Measurements from ENCODE around the gene SLC22A6.

SLC22A6 gene

GRCh38 chr11:62957147-62957546, 27.6 kb downstream of the SLC22A6 start:
- no peak for TF ChIP-seq GABPA (IDR thresholded peaks at IDR 0.05; ENCODE audit: low read depth)
- TF ChIP-seq SPI1 (IDR thresholded peaks at IDR 0.05; ENCODE audit: borderline replicate concordance, low read depth) = no peak
- no peak for TF ChIP-seq CTCF (IDR thresholded peaks at IDR 0.05; ENCODE audit: insufficient read depth, low read length)
- no peak for TF ChIP-seq REST (IDR thresholded peaks at IDR 0.05; ENCODE audit: insufficient replicate concordance, low read depth)
- no peak for TF ChIP-seq POLR2AphosphoS5 (IDR thresholded peaks at IDR 0.05; ENCODE audit: low read depth)
- DNase-seq (ENCODE audit: low read depth in 1 of 2, low spot score in 1 of 2) = no peak
- no peak overlapping the region for H3K4me3 ChIP-seq (replicated peaks; ENCODE audit: insufficient read depth, low read length)

GRCh38 chr11:62954478-62954877, 30.3 kb downstream of the SLC22A6 start:
- TF ChIP-seq GABPA (IDR thresholded peaks at IDR 0.05; ENCODE audit: low read depth) = no peak
- TF ChIP-seq REST (IDR thresholded peaks at IDR 0.05; ENCODE audit: insufficient replicate concordance, low read depth) = no peak
- TF ChIP-seq POLR2AphosphoS5 (IDR thresholded peaks at IDR 0.05; ENCODE audit: low read depth) = no peak
- no peak for TF ChIP-seq SPI1 (IDR thresholded peaks at IDR 0.05; ENCODE audit: borderline replicate concordance, low read depth)
- no peak for TF ChIP-seq CTCF (IDR thresholded peaks at IDR 0.05; ENCODE audit: insufficient read depth, low read length)
- no peak for DNase-seq (ENCODE audit: low read depth in 1 of 2, low spot score in 1 of 2)
- H3K27ac ChIP-seq (replicated peaks) = no peak overlapping the region

More at GRCh38 chr11:62957147-62957546, 27.6 kb downstream of the SLC22A6 start:
- Histone ChIP-seq H3K27ac (replicated peaks) (no peak overlapping the region), H3K27me3 (ENCODE audit: insufficient read depth, poor library complexity, severe bottlenecking) (no peaks in the 10 kb centered on the region)

GRCh38 chr11:62953811-62954210, 31.0 kb downstream of the SLC22A6 start:
- no peak for DNase-seq (ENCODE audit: low read depth in 1 of 2, low spot score in 1 of 2)
- no peak overlapping the region for H3K4me3 ChIP-seq (replicated peaks; ENCODE audit: insufficient read depth, low read length)
- H3K27me3 ChIP-seq (ENCODE audit: insufficient read depth, poor library complexity, severe bottlenecking) = no peaks in the 10 kb centered on the region
- H3K27ac ChIP-seq (replicated peaks) = no peak overlapping the region
- TF ChIP-seq SPI1 (IDR thresholded peaks at IDR 0.05; ENCODE audit: borderline replicate concordance, low read depth) (no peak), GABPA (IDR thresholded peaks at IDR 0.05; ENCODE audit: low read depth) (no peak), POLR2AphosphoS5 (IDR thresholded peaks at IDR 0.05; ENCODE audit: low read depth) (no peak), CTCF (IDR thresholded peaks at IDR 0.05; ENCODE audit: insufficient read depth, low read length) (no peak), REST (IDR thresholded peaks at IDR 0.05; ENCODE audit: insufficient replicate concordance, low read depth) (no peak)

More at GRCh38 chr11:62954478-62954877, 30.3 kb downstream of the SLC22A6 start:
- no peak overlapping the region for H3K4me3 ChIP-seq (replicated peaks; ENCODE audit: insufficient read depth, low read length)
- H3K27me3 ChIP-seq (ENCODE audit: insufficient read depth, poor library complexity, severe bottlenecking) = no peaks in the 10 kb centered on the region

Data from HL-60 (cell line).